Body of pancreas (tissue), 4 donors: Measurements from ENCODE around the gene DUSP8. TPM values are rescaled to one million over a fixed set of nuclear protein-coding genes. Genes with fewer than 3 reads are reported as not detected.
"Not testable (repeated sequence)": the region's sequence is repeated elsewhere in the genome, so short reads cannot be mapped to it uniquely, and the experiment has no call there.

Experiments
- ATAC-seq: fragments of 150-250 bp; one replicate; pipeline ENCODE4 v1.9.1; 2016
- DNase-seq, 4 donors: peaks; one replicate each; pipeline ENCODE4 v3.0.0-alpha.2; 2019
- H3K27ac ChIP-seq, 4 donors: fragments of 200-600 bp; sonication (generic); 1 replicate in 3 of 4; 2 replicates in 1 of 4; pipeline versions ENCODE4 v1.5.1 to v1.6.1; 2016 to 2019; ENCODE audit warnings: mild to moderate bottlenecking in 1 of 4, mixed read lengths in 1 of 4, moderate library complexity in 1 of 4
- H3K27me3 ChIP-seq, 2 donors: fragments of 200-600 bp; sonication (generic); one replicate each; pipeline ENCODE4 v1.6.0; 2016; ENCODE audit warnings: mild to moderate bottlenecking in 1 of 2
- H3K36me3 ChIP-seq, 2 donors: fragments of 200-600 bp; sonication (generic); replicated peaks in 1 of 2; 2 replicates each; pipeline ENCODE4 v1.5.1; 2016; ENCODE audit warnings: low read depth in 2 of 2; ENCODE audit not compliant: insufficient read depth in 1 of 2
- H3K4me1 ChIP-seq: fragments of 200-600 bp; sonication (generic); one replicate; pipeline ENCODE4 v1.6.0; 2016
- H3K4me3 ChIP-seq, 2 donors: fragments of 200-600 bp; sonication (generic); 1 replicate in 1 of 2; 2 replicates in 1 of 2; pipeline ENCODE4 v1.5.1; 2016 to 2019
- H3K9me3 ChIP-seq, 3 donors: fragments of 200-600 bp; sonication (generic); 1 replicate in 2 of 3; 2 replicates in 1 of 3; pipeline ENCODE4 v1.5.1; 2016
- CTCF ChIP-seq, 7 experiments: fragments of 450-650 bp in 4 of 7; fragments of 200-600 bp in 3 of 7; sonication (generic) in 3 of 7; IDR thresholded peaks; one replicate each; pipeline ENCODE4 v1.5.1; 2016 to 2019; ENCODE audit warnings: antibody characterized with exemption in 7 of 7
- POLR2A ChIP-seq, 3 donors: fragments of 450-650 bp; IDR thresholded peaks; one replicate each; pipeline ENCODE4 v1.6.1; 2016; ENCODE audit warnings: antibody characterized with exemption in 3 of 3, mild to moderate bottlenecking in 2 of 3
- WGBS, 2 donors: methylation state at CpG; one replicate each; pipeline ENCODE4 v1.1.5; 2017; 5-methylcytosine and 5-hydroxymethylcytosine counted together
- intact Hi-C: fragments of 100-400 bp; cut with DNase I; formaldehyde crosslinking; loops from one replicate; pipeline ENCODE4 v1.15.1; 2023
- total RNA-seq, 2 donors: library from RNA; depleted of rRNA; stranded (reverse); fragments of >200 nt; gene quantifications; one replicate each; pipeline ENCODE4 v1.1.0, GENCODE V29; 2016

The DUSP8 gene
- total RNA-seq, 2 donors from 2014 or later = 7.0 to 19.1 TPM

- no peak overlapping the region for H3K4me3 ChIP-seq
- H3K36me3 ChIP-seq = no peaks in the 10 kb centered on the region
- 82 to 93% methylated on average over 3 to 4 of the region's 6 CpGs for WGBS, 2 donors
- DNase-seq = no peak
- intact Hi-C loops = no loop called here
- no peak for ATAC-seq
- no peaks in the 10 kb centered on the region for H3K27me3 ChIP-seq
- no peak for TF ChIP-seq POLR2A (IDR thresholded peaks at IDR 0.05)
- TF ChIP-seq CTCF (IDR thresholded peaks at IDR 0.05) = no peak
- no peaks in the 10 kb centered on the region for H3K9me3 ChIP-seq
- peaks cover 15% of the 10 kb centered on the region for H3K4me1 ChIP-seq
- H3K27ac ChIP-seq = no peak overlapping the region
These were observed 26.7 kb upstream of the DUSP8 start for GRCh38 chr11:1598816-1599215.

GRCh38 chr11:1598406-1598805 lies 26.3 kb upstream of the DUSP8 start:
- DNase-seq, H3K36me3 ChIP-seq, H3K27ac ChIP-seq, H3K27me3 ChIP-seq, H3K9me3 ChIP-seq, ATAC-seq, intact Hi-C loops, H3K4me3 ChIP-seq: not testable (repeated sequence)
- H3K4me1 ChIP-seq = peaks cover 15% of the 10 kb centered on the region
- WGBS, 2 donors = 89 to 93% methylated on average over 3 of the region's 3 CpGs

GRCh38 chr11:1597994-1598380 lies 25.9 kb upstream of the DUSP8 start, which contains the start of gene KRTAP5-2:
TSS of gene KRTAP5-2 (minus strand) at chr11:1598294. CDS start at chr11:1598250, 44 bp downstream.
- no peak for ATAC-seq
- no peak within 1 kb of the TSS for H3K27ac ChIP-seq
- no peak for DNase-seq
- intact Hi-C loops = no loop called here
- H3K27me3 ChIP-seq = no peaks in the 10 kb centered on the region
- TF ChIP-seq CTCF (IDR thresholded peaks at IDR 0.05) = no peak
- TF ChIP-seq POLR2A (IDR thresholded peaks at IDR 0.05) = no peak
- 71% methylated on average over 1 of the region's 4 CpGs; no CpG with 5 or more reads in 1 of the 2 donors for WGBS, 2 donors
- H3K9me3 ChIP-seq = no peaks in the 10 kb centered on the region
- no peaks in the 10 kb centered on the region for H3K36me3 ChIP-seq
- H3K4me1 ChIP-seq = peaks cover 15% of the 10 kb centered on the region
- no peak within 1 kb of the TSS for H3K4me3 ChIP-seq

- WGBS, 2 donors = 83 to 88% methylated on average over 6 to 10 of the region's 10 CpGs
- Histone ChIP-seq H3K27me3 (no peaks in the 10 kb centered on the region), H3K36me3 (no peaks in the 10 kb centered on the region), H3K4me3 (no peak overlapping the region), H3K9me3 (no peaks in the 10 kb centered on the region), H3K4me1 (peaks cover 15% of the 10 kb centered on the region), H3K27ac (no peak overlapping the region)
- ATAC-seq = no peak
- no peak for DNase-seq
- intact Hi-C loops = no loop called here
- TF ChIP-seq POLR2A (IDR thresholded peaks at IDR 0.05) (no peak), CTCF (IDR thresholded peaks at IDR 0.05) (no peak)
These were observed 25.4 kb upstream of the DUSP8 start for GRCh38 chr11:1597331-1597993.

- H3K36me3 ChIP-seq, intact Hi-C loops, DNase-seq, ATAC-seq, H3K4me3 ChIP-seq, H3K9me3 ChIP-seq, H3K27ac ChIP-seq, H3K27me3 ChIP-seq: not testable (repeated sequence)
- 73 to 87% methylated on average over 13 to 15 of the region's 19 CpGs for WGBS, 2 donors
- H3K4me1 ChIP-seq = peaks cover 15% of the 10 kb centered on the region
These were observed 24.6 kb upstream of the DUSP8 start for GRCh38 chr11:1596576-1597121.

- peaks cover 15% of the 10 kb centered on the region for H3K4me1 ChIP-seq
- WGBS, 2 donors = 70 to 71% methylated on average over 11 of the region's 11 CpGs
- ATAC-seq, intact Hi-C loops, DNase-seq, H3K27me3 ChIP-seq, H3K36me3 ChIP-seq, H3K9me3 ChIP-seq, H3K27ac ChIP-seq, H3K4me3 ChIP-seq: not testable (repeated sequence)
These were observed 24.0 kb upstream of the DUSP8 start for GRCh38 chr11:1595994-1596575.
